Neural crest cell (in vitro differentiated cells): ENCODE data around the gene NHS. TPM values are rescaled to one million over a fixed set of nuclear protein-coding genes. Genes with fewer than 3 reads are reported as not detected.

ENCODE experiments used
- DNase-seq: peaks from one replicate; pipeline ENCODE4 v3.0.0; 2021; ENCODE audit warnings: low read depth, mixed read lengths, low spot score
- H3K27ac Mint-ChIP-seq: one replicate; pipeline ENCODE4 v1.8.0; 2021; ENCODE audit warnings: mild to moderate bottlenecking, mixed read lengths; ENCODE audit not compliant: unreplicated experiment
- H3K27me3 Mint-ChIP-seq: 2 replicates; pipeline ENCODE4 v1.8.0; 2021; ENCODE audit warnings: low read depth, mild to moderate bottlenecking, mixed read lengths
- H3K36me3 Mint-ChIP-seq: 2 replicates; pipeline ENCODE4 v1.8.0; 2021; ENCODE audit warnings: low read depth, mild to moderate bottlenecking, mixed read lengths
- H3K4me1 Mint-ChIP-seq: 2 replicates; pipeline ENCODE4 v1.8.0; 2021; ENCODE audit warnings: mixed read lengths
- H3K4me3 Mint-ChIP-seq: one replicate; pipeline ENCODE4 v1.8.0; 2021; ENCODE audit warnings: mild to moderate bottlenecking, mixed read lengths
- H3K9me3 Mint-ChIP-seq: 2 replicates; pipeline ENCODE4 v1.8.0; 2021; ENCODE audit warnings: mixed read lengths
- microRNA-seq: library from miRNA; unstranded; fragments of <30 nt; microRNA quantifications from one replicate; pipeline ENCODE4, GENCODE V29; 2020
- total RNA-seq: library from RNA; stranded (reverse); gene quantifications from 2 replicates; pipeline ENCODE4 v1.2.1, GENCODE V29; 2021
- TF ChIP-seq, protein P1 (sequence below): fragments of 200-600 bp; sonication (generic); conservative IDR thresholded peaks from 2 replicates; pipeline ENCODE4 v1.5.0; 2021; ENCODE audit warnings: antibody characterized with exemption, mild to moderate bottlenecking

Gene NHS
- total RNA-seq, 1 donor from 2014 or later = 10.7 TPM

GRCh38 chrX:17779434-17779833 lies 404.4 kb downstream of the NHS start:
- Mint-ChIP-seq H3K27ac (no peak overlapping the region), H3K9me3 (no peaks in the 10 kb centered on the region), H3K36me3 (peaks cover 2% of the 10 kb centered on the region), H3K27me3 (no peaks in the 10 kb centered on the region), H3K4me3 (no peak overlapping the region), H3K4me1 (no peaks in the 10 kb centered on the region)
- DNase-seq = no peak
- TF ChIP-seq, protein P1, sequence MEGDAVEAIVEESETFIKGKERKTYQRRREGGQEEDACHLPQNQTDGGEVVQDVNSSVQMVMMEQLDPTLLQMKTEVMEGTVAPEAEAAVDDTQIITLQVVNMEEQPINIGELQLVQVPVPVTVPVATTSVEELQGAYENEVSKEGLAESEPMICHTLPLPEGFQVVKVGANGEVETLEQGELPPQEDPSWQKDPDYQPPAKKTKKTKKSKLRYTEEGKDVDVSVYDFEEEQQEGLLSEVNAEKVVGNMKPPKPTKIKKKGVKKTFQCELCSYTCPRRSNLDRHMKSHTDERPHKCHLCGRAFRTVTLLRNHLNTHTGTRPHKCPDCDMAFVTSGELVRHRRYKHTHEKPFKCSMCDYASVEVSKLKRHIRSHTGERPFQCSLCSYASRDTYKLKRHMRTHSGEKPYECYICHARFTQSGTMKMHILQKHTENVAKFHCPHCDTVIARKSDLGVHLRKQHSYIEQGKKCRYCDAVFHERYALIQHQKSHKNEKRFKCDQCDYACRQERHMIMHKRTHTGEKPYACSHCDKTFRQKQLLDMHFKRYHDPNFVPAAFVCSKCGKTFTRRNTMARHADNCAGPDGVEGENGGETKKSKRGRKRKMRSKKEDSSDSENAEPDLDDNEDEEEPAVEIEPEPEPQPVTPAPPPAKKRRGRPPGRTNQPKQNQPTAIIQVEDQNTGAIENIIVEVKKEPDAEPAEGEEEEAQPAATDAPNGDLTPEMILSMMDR = no peak

Small RNA genes within 50 kb of the gene (microRNA-seq; reads per million reads assigned to microRNA genes)
- not detected for gene MIR4768
